HG03159 (cell line): ENCODE results near the gene TCIRG1.
"Not testable (repeated sequence)": the region's sequence is repeated elsewhere in the genome, so short reads cannot be mapped to it uniquely, and the experiment has no call there.

Source experiments
- ATAC-seq: cut with Tn5 transposase; IDR thresholded peaks from one replicate; pipeline ENCODE4 v1.9.1; 2021; ENCODE audit warnings: mild to moderate bottlenecking, moderate library complexity; ENCODE audit not compliant: unreplicated experiment

TCIRG1 gene

GRCh38 chr11:68077617-68078582, 39.1 kb downstream of the TCIRG1 start:
- ATAC-seq: no peak

DNA sequence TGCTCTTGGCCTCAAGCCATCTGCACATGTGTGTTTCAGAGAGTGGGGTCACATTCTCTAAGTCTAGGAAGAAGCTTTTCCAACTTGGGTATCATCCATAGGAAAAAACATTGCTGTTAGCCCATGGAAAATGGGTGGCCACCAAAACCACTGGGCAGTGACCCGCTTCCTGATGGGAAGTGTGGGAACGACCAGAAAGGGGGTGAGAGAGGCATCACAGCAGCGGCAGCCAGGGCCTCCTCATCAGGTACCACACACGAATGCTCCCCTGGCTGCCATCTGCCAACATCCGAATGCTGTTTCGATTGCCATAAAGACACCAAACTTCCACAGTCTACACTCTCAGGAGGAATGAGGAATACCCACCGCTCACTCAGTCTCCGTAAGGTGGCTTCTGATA, 42.0 kb downstream of the TCIRG1 start:
- no peak for ATAC-seq

- no peak for ATAC-seq
Measured at GRCh38 chr11:68081691-68082090, 42.9 kb downstream of the TCIRG1 start.

DNA sequence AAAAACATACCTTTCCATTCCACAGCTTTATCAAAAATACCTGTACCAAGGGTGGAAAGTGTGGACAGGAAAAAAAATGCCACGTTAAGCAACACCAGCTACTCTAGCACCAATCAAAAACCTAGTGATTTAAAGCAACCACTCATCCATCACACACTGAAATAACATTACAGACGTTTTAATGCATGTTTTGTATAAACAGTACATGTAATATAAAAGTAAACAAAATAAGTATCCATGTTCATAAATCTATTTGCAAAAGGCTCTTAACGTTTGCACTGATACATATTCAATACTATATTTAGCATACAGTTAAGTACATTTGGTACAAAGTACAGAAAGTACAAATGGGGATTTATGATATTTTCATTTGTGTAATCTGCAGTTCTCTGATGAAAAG, 43.7 kb downstream of the TCIRG1 start:
- ATAC-seq: no peak

DNA sequence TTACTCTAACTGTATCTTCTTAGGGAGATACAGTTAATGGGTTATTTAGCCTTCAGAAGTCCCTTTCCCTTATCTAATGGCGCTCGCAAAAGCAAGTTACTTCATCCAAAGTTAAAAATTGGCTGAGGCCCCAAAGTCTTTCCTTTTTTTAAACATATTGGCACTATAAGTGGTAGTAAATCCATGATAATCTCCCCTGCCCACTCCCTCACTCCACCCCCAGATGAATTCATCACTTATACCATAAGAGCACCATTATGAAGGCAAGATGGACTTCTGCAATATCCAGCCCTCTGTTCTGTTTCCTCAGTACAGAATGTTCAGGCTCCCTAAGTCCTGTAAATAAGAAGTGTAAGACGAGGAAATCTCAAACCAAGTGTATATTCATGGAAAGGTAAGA, 44.7 kb downstream of the TCIRG1 start:
- no peak for ATAC-seq

- no peak for ATAC-seq
Measured at GRCh38 chr11:68089679-68090078, 50.9 kb downstream of the TCIRG1 start.

GRCh38 chr11:68090287-68090686, 51.5 kb downstream of the TCIRG1 start:
- ATAC-seq: no peak

GRCh38 chr11:68090706-68091105, 51.9 kb downstream of the TCIRG1 start:
- no peak for ATAC-seq

GRCh38 chr11:68092411-68092810, 53.6 kb downstream of the TCIRG1 start:
- no peak for ATAC-seq

DNA sequence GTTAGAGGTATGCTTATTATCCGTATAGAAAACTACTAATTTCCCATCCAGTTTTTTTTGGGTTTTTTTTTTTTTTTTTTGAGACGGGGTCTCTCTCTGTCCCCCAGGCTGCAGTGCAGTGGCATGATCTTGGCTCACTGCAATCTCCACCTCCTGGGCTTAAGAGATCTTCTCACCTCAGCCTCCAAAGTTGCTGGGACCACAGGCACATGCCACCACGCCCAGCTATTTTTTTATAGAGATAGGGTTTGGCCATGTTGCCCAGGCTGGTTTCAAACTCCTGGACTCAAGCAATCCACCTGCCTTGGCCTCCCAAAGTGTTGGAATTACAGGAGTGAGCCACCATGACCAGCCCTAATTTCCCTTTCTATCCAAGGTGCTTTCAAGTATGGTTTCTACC, 54.1 kb downstream of the TCIRG1 start:
- not testable (repeated sequence) for ATAC-seq

GRCh38 chr11:68093565-68093964, 54.7 kb downstream of the TCIRG1 start:
- ATAC-seq: no peak

GRCh38 chr11:68096962-68097361, 58.1 kb downstream of the TCIRG1 start:
- no peak for ATAC-seq

DNA sequence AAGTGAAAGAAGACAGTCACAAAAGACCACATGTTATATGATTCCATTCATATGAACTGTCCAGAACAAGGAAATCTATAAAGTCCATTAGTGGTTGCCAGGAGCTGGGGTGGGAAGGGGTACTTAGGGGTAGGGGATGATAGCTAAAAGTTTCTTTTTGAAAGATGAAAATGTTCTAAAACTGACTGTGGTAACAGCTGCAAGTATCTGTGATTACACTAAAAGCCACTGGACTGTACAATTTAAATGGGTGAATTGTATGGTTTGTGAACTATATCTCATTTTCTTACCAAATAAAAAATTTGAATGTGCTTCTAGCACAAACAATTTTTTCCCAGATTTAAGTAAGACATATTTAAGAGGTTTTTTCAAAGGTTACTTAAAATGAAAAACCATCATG, 60.2 kb downstream of the TCIRG1 start:
- ATAC-seq: no peak

DNA sequence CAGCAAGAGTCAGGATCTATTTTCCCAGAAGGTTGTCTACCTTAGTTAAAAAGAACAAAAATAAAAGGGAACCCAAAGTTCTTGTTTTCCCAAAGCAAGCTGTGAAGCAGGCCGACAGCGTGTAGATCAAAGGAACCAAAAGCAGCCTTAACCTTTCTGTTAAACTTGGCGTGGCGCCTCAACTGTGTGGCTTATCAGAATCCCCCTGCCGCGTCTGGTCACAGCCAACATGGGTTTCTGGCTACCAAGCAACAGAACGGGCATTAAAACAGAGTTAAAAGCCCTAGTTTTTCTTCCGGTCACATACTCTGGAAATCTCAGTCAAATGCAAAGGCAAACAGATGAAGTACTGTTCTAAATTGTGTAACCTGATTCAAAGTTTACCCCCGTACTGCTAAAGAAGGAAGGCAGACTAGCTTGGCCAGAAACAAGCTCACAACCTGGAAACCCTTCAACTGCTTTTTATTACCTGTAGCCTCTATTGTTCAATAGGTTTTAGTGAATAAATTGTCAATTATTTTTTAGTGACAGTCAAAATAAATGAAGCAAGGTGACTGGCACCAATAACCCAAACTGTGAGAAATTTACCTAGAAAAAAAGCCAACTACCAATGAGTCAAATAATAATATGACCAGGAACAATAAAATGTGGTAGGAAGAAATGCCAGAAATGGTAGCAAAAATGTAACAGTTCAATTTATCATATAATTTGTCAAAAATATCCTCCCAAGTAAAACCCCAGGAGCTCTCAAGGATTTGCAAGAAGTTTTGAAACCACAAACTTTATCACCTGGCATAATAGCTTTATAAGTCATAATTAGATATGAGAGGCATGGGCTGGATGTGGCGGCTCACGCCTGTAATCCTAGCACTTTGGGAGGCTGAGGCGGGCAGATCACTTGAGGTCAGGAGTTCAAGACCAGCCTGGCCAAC, 60.9 kb downstream of the TCIRG1 start:
- ATAC-seq: no peak
